ENCODE data around the gene CARD11. TPM values are rescaled to one million over a fixed set of nuclear protein-coding genes. Genes with fewer than 3 reads are reported as not detected.
A peak's percentile ranks its signal among the peaks of the same experiment; 100 is the strongest.

Gene CARD11
- total and polyA plus RNA-seq, 2 donors (not counting 1 experiment from before 2014, with no cell fraction given): 129 to 135 TPM

DNA sequence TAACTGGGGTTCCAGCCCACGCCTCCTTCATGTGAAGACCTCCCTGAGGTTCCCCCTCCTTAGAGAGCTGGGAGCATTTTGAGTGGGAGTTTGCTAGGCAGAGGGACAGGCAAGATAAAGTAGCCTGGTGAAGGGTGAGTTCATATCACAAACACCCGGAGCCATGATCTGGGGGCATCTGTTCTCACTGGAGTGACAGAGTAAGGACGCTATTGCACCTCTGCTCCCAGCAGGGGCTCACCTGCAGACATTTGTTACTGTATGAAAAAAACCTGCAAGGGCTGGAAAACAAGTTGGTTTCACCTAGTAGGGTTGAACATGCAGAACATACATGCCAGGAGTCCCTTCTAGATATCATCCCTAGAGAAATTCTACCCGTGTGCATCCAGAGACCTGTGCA is 88.4 kb downstream of the CARD11 start:
- POLR2A ChIA-PET: interaction anchor here (1.5 kb wide), 1 partner anchor 23 kb away, joined by 3 read pairs; no protein-coding TSS in a partner anchor
- peaks cover 60% of the 10 kb centered on the region for H3K79me2 ChIP-seq (ENCODE audit: control insufficient read depth, insufficient read depth, low read length)
- peaks cover 8 to 75% of the 10 kb centered on the region in 2 experiments for H3K36me3 ChIP-seq (replicated peaks in 1 of 2; ENCODE audit: control extremely low read depth in 1 of 2, control insufficient read depth in 1 of 2, extremely low read depth in 1 of 2, insufficient read depth in 2 of 2, low read length in 1 of 2)
- no peak overlapping the region for H3K4me3 ChIP-seq (ENCODE audit: control extremely low read depth in 1 of 5, extremely low read depth in 1 of 5, insufficient read depth in 1 of 5, low read depth in 2 of 5, low read length in 4 of 5)
- H3K4me1 ChIP-seq (ENCODE audit: control insufficient read depth in 2 of 2, insufficient read depth in 2 of 2, low read length in 2 of 2): peaks cover 30 to 32% of the 10 kb centered on the region in 2 donors
- Mint-ChIP-seq H3K4me3 (no peak overlapping the region), H3K27ac (peak overlapping the region; percentile 74), H3K4me1 (peaks cover 54% of the 10 kb centered on the region), H3K9me3 (ENCODE audit: insufficient read depth) (no peaks in the 10 kb centered on the region), H3K27me3 (no peaks in the 10 kb centered on the region)
- no peak overlapping the region for H3K9ac ChIP-seq (ENCODE audit: low read length)
- H3K4me2 ChIP-seq (replicated peaks; ENCODE audit: low read depth, low read length, poor library complexity, severe bottlenecking): peak overlapping the region; percentile 13
- H3K9me3 ChIP-seq (ENCODE audit: control extremely low read depth in 1 of 3, control insufficient read depth in 2 of 3, insufficient read depth in 1 of 3, low read length in 2 of 3): no peaks in the 10 kb centered on the region
- ATAC-seq (ENCODE audit: low read depth) (no peak), DNase-seq (no peak)
- peaks cover 42% of the 10 kb centered on the region for H4K20me1 ChIP-seq (ENCODE audit: control insufficient read depth, insufficient read depth, low read length, poor library complexity, severe bottlenecking)
- peak overlapping the region in 1 of 2 donors; percentile 63 for H3K27ac ChIP-seq (ENCODE audit: low read length in 2 of 2)
- TF ChIP-seq EZH2 (IDR thresholded peaks at IDR 0.05; ENCODE audit: borderline replicate concordance, insufficient read depth, low read depth, low read length, poor library complexity, severe bottlenecking): no peak
- TF ChIP-seq, protein P1, sequence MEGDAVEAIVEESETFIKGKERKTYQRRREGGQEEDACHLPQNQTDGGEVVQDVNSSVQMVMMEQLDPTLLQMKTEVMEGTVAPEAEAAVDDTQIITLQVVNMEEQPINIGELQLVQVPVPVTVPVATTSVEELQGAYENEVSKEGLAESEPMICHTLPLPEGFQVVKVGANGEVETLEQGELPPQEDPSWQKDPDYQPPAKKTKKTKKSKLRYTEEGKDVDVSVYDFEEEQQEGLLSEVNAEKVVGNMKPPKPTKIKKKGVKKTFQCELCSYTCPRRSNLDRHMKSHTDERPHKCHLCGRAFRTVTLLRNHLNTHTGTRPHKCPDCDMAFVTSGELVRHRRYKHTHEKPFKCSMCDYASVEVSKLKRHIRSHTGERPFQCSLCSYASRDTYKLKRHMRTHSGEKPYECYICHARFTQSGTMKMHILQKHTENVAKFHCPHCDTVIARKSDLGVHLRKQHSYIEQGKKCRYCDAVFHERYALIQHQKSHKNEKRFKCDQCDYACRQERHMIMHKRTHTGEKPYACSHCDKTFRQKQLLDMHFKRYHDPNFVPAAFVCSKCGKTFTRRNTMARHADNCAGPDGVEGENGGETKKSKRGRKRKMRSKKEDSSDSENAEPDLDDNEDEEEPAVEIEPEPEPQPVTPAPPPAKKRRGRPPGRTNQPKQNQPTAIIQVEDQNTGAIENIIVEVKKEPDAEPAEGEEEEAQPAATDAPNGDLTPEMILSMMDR (IDR thresholded peaks at IDR 0.05): no peak
- H3K27me3 ChIP-seq (replicated peaks in 1 of 4; ENCODE audit: control extremely low read depth in 1 of 4, control insufficient read depth in 3 of 4, insufficient read depth in 4 of 4, low read length in 3 of 4): no peaks in the 10 kb centered on the region
- H2AFZ ChIP-seq (ENCODE audit: insufficient read depth, low read depth, low read length, poor library complexity, severe bottlenecking): no peak overlapping the region
- 91% methylated on average over 4 of the region's 4 CpGs for WGBS (ENCODE audit: insufficient coverage)
- intact Hi-C loops (cut with micrococcal nuclease): no loop called here
- CTCF ChIA-PET: interaction anchor here (1.2 kb wide), 1 partner anchor 191 kb away, joined by 3 read pairs; no protein-coding TSS in a partner anchor

DNA sequence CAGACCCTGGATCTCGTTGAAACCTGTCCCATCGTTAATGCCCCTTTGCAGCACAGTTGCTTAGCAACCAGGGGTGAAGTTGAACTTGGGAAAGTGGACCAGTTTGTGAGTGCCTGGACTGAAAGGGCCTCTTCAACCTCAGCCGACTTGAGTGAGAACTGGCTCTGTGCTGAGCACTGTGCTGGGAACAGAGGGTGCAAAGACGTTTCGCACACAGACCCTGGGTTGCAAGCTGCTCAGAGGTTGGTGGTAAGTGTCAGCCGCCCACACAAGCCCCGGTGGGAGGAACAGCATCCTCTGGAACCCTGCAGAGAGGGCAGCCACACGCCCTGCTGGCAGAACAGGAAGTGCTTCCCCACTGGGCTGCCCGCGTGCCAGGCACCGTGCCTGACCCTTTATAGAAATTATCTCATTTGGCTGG is 89.2 kb downstream of the CARD11 start:
- ChIA-PET CTCF (interaction anchor here (1.1 to 1.2 kb wide), 2 partner anchors 87 to 192 kb away, joined by 3 to 5 read pairs; no protein-coding TSS in a partner anchor), POLR2A (interaction anchor here (1.5 kb wide), 1 partner anchor 24 kb away, joined by 3 read pairs; no protein-coding TSS in a partner anchor)
- no peaks in the 10 kb centered on the region for H3K9me3 ChIP-seq (ENCODE audit: control extremely low read depth in 1 of 3, control insufficient read depth in 2 of 3, insufficient read depth in 1 of 3, low read length in 2 of 3)
- Mint-ChIP-seq H3K27me3 (no peaks in the 10 kb centered on the region), H3K4me3 (peak overlapping the region; percentile 26), H3K9me3 (ENCODE audit: insufficient read depth) (no peaks in the 10 kb centered on the region), H3K27ac (peak overlapping the region; percentile 74), H3K4me1 (peaks cover 59% of the 10 kb centered on the region)
- peaks cover 37% of the 10 kb centered on the region in 2 donors for H3K4me1 ChIP-seq (ENCODE audit: control insufficient read depth in 2 of 2, insufficient read depth in 2 of 2, low read length in 2 of 2)
- no peaks in the 10 kb centered on the region for H3K27me3 ChIP-seq (replicated peaks in 1 of 4; ENCODE audit: control extremely low read depth in 1 of 4, control insufficient read depth in 3 of 4, insufficient read depth in 4 of 4, low read length in 3 of 4)
- peak overlapping the region; percentile 42 for H3K4me2 ChIP-seq (replicated peaks; ENCODE audit: low read depth, low read length, poor library complexity, severe bottlenecking)
- H3K27ac ChIP-seq (ENCODE audit: low read length in 2 of 2): peak overlapping the region in 1 of 2 donors; percentile 63
- H3K9ac ChIP-seq (ENCODE audit: low read length): no peak overlapping the region
- TF ChIP-seq, protein P1 (IDR thresholded peaks at IDR 0.05): no peak
- no peak for TF ChIP-seq EZH2 (IDR thresholded peaks at IDR 0.05; ENCODE audit: borderline replicate concordance, insufficient read depth, low read depth, low read length, poor library complexity, severe bottlenecking)
- H2AFZ ChIP-seq (ENCODE audit: insufficient read depth, low read depth, low read length, poor library complexity, severe bottlenecking): no peak overlapping the region
- DNase-seq (no peak), ATAC-seq (ENCODE audit: low read depth) (peak; percentile 49)
- H4K20me1 ChIP-seq (ENCODE audit: control insufficient read depth, insufficient read depth, low read length, poor library complexity, severe bottlenecking): peaks cover 39% of the 10 kb centered on the region
- intact Hi-C loops (cut with micrococcal nuclease): loop anchor here (5.0 kb wide), 2 partner anchors 88 to 113 kb away; partner anchors contain the start of gene CARD11
- H3K4me3 ChIP-seq (ENCODE audit: control extremely low read depth in 1 of 5, extremely low read depth in 1 of 5, insufficient read depth in 1 of 5, low read depth in 2 of 5, low read length in 4 of 5): no peak overlapping the region
- WGBS (ENCODE audit: insufficient coverage): 32% methylated on average over 11 of the region's 11 CpGs
- H3K36me3 ChIP-seq (replicated peaks in 1 of 2; ENCODE audit: control extremely low read depth in 1 of 2, control insufficient read depth in 1 of 2, extremely low read depth in 1 of 2, insufficient read depth in 2 of 2, low read length in 1 of 2): peaks cover 8 to 67% of the 10 kb centered on the region in 2 experiments
- peaks cover 58% of the 10 kb centered on the region for H3K79me2 ChIP-seq (ENCODE audit: control insufficient read depth, insufficient read depth, low read length)
